HL-60 (cell line): ENCODE data around the gene BPTF.
"Not testable (repeated sequence)": the region's sequence is repeated elsewhere in the genome, so short reads cannot be mapped to it uniquely, and the experiment has no call there.

Source experiments
- DNase-seq, 2 experiments: peaks; one replicate each; pipeline ENCODE4 v3.0.0-alpha.2; 2010 to 2020; ENCODE audit warnings: low read depth in 1 of 2, low spot score in 1 of 2
- H3K27ac ChIP-seq: fragments of 250-450 bp; sonication (Bioruptor Pico); replicated peaks from 2 replicates; pipeline ENCODE4 v1.5.1; 2020; ENCODE audit warnings: mild to moderate bottlenecking, moderate library complexity
- H3K27me3 ChIP-seq: fragments of 250-450 bp; sonication (Bioruptor Pico); 2 replicates; pipeline ENCODE4 v1.5.1; 2021; ENCODE audit warnings: mild to moderate bottlenecking, moderate library complexity; ENCODE audit not compliant: insufficient read depth, poor library complexity, severe bottlenecking
- H3K4me3 ChIP-seq: replicated peaks from 2 replicates; pipeline ENCODE4 v1.5.1; 2011; ENCODE audit warnings: mild to moderate bottlenecking, control low read depth, low read length; ENCODE audit not compliant: insufficient read depth
- CTCF ChIP-seq: IDR thresholded peaks from one replicate; pipeline ENCODE4 v1.5.1; 2011; ENCODE audit warnings: low read length, control low read depth, inconsistent platforms; ENCODE audit not compliant: insufficient read depth
- GABPA ChIP-seq: IDR thresholded peaks from 2 replicates; pipeline ENCODE4 v1.6.1; 2012; ENCODE audit warnings: low read depth
- POLR2AphosphoS5 ChIP-seq: IDR thresholded peaks from 2 replicates; pipeline ENCODE4 v1.6.1; 2012; ENCODE audit warnings: low read depth
- REST ChIP-seq: IDR thresholded peaks from 2 replicates; pipeline ENCODE4 v1.6.1; 2012; ENCODE audit warnings: low read depth; ENCODE audit not compliant: insufficient replicate concordance
- SPI1 ChIP-seq: IDR thresholded peaks from 2 replicates; pipeline ENCODE4 v1.6.1; 2012; ENCODE audit warnings: low read depth, mild to moderate bottlenecking, borderline replicate concordance

BPTF gene

GRCh38 chr17:67947325-67947813, 122.1 kb downstream of the BPTF start:
- Histone ChIP-seq H3K27me3 (no peaks in the 10 kb centered on the region), H3K27ac (no peak overlapping the region), H3K4me3 (no peak overlapping the region)
- DNase-seq, result no peak
- TF ChIP-seq REST (no peak), SPI1 (no peak), GABPA (no peak), CTCF (no peak), POLR2AphosphoS5 (no peak)

GRCh38 chr17:67950945-67951344, 125.6 kb downstream of the BPTF start:
- H3K4me3 ChIP-seq, result no peak overlapping the region
- no peak for TF ChIP-seq GABPA
- no peak for TF ChIP-seq SPI1
- TF ChIP-seq CTCF, result no peak
- TF ChIP-seq POLR2AphosphoS5, result no peak
- no peak overlapping the region for H3K27ac ChIP-seq
- DNase-seq, result no peak
- no peaks in the 10 kb centered on the region for H3K27me3 ChIP-seq

- Histone ChIP-seq H3K4me3 (no peak overlapping the region), H3K27me3 (no peaks in the 10 kb centered on the region), H3K27ac (no peak overlapping the region)
- DNase-seq, result no peak
- TF ChIP-seq CTCF, result no peak
- no peak for TF ChIP-seq SPI1
- TF ChIP-seq POLR2AphosphoS5, result no peak
- TF ChIP-seq REST, result no peak
- no peak for TF ChIP-seq GABPA
Measured at GRCh38 chr17:67959510-67959909, 134.2 kb downstream of the BPTF start.

- H3K27ac ChIP-seq, H3K4me3 ChIP-seq, H3K27me3 ChIP-seq, DNase-seq: not testable (repeated sequence)
Measured at GRCh38 chr17:67960276-67960675, 135.0 kb downstream of the BPTF start.

GRCh38 chr17:67962156-67962555, 136.9 kb downstream of the BPTF start:
- H3K4me3 ChIP-seq, H3K27me3 ChIP-seq, H3K27ac ChIP-seq, DNase-seq: not testable (repeated sequence)
